Middle frontal gyrus (tissue), 1 donor: ENCODE results near the gene LRRC51.

Source experiments
- DNase-seq: peaks from one replicate; pipeline ENCODE4 v3.0.0-alpha.2; 2015; ENCODE audit warnings: low spot score; ENCODE audit errors: extremely low spot score

LRRC51 gene

GRCh38 chr11:72080326-72081183 is at the start of gene LRRC51, which contains the start of gene NUMA1:
LRRC51 (plus strand) TSS chr11:72080850; CDS start chr11:72089084, 8,234 bp downstream.
NUMA1 (minus strand) TSS chr11:72080542; CDS start chr11:72035943, 44,599 bp downstream.
- peak; percentile 99 for DNase-seq

GRCh38 chr11:72036687-72037086 is 44.0 kb upstream of the LRRC51 start:
- no peak for DNase-seq

- DNase-seq: no peak
These were observed 42.9 kb upstream of the LRRC51 start for GRCh38 chr11:72037554-72038311.

- peak; percentile 54 for DNase-seq
These were observed 42.2 kb upstream of the LRRC51 start for GRCh38 chr11:72038491-72038890.

GRCh38 chr11:72039031-72039855 is 41.4 kb upstream of the LRRC51 start:
- DNase-seq: no peak

GRCh38 chr11:72039856-72040401 is 40.7 kb upstream of the LRRC51 start:
- no peak for DNase-seq

GRCh38 chr11:72040491-72041363 is 39.9 kb upstream of the LRRC51 start:
- peak; percentile 89 for DNase-seq

- DNase-seq: peak; percentile 70
These were observed 39.1 kb upstream of the LRRC51 start for GRCh38 chr11:72041364-72042063.

- DNase-seq: no peak
These were observed 38.4 kb upstream of the LRRC51 start for GRCh38 chr11:72042064-72042745.

GRCh38 chr11:72045849-72046248 is 34.8 kb upstream of the LRRC51 start:
- DNase-seq: no peak

GRCh38 chr11:72048766-72049460 is 31.7 kb upstream of the LRRC51 start:
- no peak for DNase-seq

- no peak for DNase-seq
These were observed 22.1 kb upstream of the LRRC51 start for GRCh38 chr11:72058416-72059034.

- DNase-seq: no peak
These were observed 18.8 kb upstream of the LRRC51 start for GRCh38 chr11:72061739-72062396.

GRCh38 chr11:72066855-72067254 is 13.8 kb upstream of the LRRC51 start:
- no peak for DNase-seq

- DNase-seq: no peak
These were observed 13.4 kb upstream of the LRRC51 start for GRCh38 chr11:72067266-72067665.

- no peak for DNase-seq
These were observed 13.0 kb upstream of the LRRC51 start for GRCh38 chr11:72067676-72068075.

- DNase-seq: no peak
These were observed 11.4 kb upstream of the LRRC51 start for GRCh38 chr11:72069200-72069599.
